HG03442 (cell line): ENCODE results near the gene SCN8A.
"Not testable (repeated sequence)": the region's sequence is repeated elsewhere in the genome, so short reads cannot be mapped to it uniquely, and the experiment has no call there.

Experiments
- ATAC-seq: cut with Tn5 transposase; IDR thresholded peaks from one replicate; pipeline ENCODE4 v1.9.1; 2021; ENCODE audit warnings: mild to moderate bottlenecking, moderate library complexity; ENCODE audit not compliant: unreplicated experiment

The SCN8A gene

DNA sequence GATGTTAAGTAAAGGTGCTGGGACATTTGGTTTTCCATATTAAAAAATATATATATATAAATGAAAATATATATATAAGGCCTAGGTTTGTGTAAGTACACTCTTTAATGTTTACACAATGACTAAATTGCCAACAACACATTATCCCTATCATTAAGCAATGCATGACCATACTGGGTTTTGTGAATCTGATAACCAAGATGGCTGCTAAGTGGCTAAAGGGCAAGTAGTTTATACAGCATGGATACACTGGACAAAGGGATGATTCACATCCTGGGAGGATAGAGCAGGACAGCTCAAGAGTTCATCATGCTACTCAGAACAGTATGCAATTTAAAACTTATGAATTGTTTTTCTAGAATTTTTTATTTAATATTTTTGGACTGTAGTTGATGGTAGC lies 168.1 kb downstream of the SCN8A start:
- no peak for ATAC-seq

DNA sequence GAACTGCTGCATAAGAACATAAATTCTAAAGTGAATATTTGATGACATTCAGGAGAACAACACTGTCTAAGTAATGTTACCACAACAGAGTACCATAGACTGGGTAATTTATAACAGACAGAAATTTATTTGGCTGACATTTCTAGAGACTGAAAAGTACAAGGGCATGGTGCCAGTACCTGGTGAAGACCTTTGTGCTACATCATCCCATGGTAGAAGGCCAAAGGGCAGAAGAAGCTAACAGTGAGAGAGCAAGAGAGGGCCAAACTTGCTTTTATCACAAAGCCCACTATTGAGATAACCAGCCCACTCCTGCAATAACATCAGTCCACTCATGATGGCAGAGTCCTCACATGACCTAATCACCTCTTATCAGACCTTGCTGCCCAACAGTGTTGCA lies 168.7 kb downstream of the SCN8A start:
- ATAC-seq, result no peak

DNA sequence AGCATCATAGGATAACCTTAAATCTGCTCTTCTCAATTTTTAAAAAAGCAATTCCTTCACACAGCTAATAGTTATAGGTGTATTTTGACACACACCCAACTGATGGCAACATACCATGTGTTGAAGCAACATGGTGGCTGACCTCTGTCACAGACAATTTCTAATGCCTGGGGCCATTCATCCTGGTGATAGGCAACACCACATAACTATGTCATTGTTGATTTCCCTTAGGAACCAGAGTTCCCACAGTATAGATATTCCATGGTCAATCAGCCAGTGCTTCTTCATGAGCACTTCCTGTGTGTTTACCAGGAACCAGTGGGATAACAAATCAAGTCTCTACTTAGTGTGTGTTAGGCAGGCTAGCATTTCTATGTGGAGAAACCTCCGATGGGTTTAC lies 169.2 kb downstream of the SCN8A start:
- ATAC-seq, result no peak

DNA sequence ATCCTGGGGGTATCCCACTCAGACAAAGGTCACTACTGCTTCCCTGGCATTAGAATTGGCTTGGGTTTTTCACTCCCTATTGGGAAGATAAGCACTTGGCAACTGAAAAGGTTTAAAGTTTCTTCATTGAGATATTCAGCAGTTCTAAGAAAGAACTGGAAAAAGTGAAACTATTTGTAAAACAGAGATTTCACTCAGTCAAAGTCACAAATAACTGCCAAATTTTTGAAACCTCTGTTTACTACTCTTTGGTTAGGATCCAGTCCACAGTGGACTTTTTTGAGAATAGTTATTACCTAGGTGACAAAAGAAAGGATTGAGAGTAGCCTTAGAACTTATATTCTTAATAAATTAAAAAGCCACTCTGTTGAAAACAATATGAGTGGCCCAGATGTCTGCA lies 172.7 kb downstream of the SCN8A start:
- ATAC-seq, result no peak

DNA sequence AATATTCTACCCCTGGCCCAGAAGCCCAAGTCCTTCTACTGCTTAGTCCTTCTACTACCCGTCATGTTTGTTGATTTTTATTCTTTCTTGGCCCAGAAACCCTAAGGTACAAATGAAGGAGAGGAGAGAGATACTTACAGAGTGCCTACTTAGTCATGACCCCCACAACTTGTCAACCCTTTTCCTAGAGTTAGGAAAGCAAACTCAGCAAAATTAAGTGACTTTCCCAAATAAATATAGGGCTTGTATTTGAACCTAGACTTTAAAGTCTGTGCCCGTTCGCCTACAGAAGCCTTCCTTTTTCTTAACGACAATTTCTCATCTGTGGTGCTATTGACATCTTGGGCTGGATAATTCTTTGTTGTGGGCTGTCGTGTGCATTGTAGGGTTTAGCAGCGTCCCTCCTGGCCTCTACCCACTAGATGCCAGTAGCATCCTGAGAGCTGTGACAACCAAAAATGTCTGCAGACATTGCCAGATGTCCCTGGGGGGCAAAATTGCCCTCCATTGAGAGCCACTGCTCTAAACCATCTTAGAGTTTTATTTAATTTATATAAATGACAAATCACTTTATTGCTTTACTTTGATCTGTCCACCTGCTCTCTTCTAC lies 175.1 kb downstream of the SCN8A start:
- no peak for ATAC-seq

DNA sequence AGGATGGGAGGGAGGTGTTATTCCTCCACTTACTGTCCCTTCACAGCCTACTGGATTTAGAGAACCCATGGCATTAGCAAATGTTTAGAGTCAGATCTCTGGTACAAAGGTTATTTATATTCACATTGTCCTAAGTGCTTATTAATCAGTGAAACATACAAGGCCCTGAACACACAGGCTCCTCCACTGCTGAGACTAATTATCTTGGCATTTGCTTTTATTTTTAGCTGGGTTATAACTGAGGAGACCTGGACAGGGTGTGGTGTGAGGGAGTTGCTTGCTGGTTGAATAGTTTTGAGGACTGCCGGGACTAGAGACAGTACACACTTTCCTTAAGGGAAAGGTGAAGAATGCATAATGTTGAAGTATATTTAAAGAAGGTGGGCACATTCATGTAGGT lies 180.0 kb downstream of the SCN8A start:
- ATAC-seq, result no peak

DNA sequence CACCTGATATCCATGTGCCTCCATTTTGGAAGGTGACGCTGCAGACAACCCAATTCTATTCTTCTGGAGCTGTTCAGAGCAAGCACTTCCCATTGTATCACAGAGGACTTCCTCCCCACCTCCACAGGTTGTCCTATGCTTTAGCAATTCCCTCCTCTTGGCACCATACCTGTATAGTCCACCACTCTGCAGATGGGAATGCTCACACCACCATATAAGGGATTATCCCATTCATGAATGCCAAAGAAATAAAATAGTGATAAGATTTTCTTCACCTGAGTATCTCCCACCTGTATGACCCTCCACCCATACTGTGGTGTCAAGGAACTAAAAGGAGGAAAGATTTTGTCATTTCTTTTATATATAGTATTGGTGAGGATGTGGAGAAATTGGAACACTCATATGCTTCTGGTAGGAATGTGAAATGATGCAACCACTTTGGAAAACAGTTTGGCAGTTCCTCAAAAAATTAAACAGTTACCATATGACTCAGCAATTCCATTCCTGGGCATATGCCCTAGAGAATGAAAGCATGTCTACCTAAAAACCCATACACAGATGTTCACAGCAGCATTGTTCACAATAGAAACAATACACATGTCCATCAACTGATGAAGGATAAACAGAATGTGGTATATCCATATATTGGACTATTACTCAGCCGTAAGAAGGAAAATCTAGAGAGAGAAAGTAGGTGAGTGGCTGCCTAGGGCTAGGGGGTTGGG lies 182.3 kb downstream of the SCN8A start:
- no peak for ATAC-seq

DNA sequence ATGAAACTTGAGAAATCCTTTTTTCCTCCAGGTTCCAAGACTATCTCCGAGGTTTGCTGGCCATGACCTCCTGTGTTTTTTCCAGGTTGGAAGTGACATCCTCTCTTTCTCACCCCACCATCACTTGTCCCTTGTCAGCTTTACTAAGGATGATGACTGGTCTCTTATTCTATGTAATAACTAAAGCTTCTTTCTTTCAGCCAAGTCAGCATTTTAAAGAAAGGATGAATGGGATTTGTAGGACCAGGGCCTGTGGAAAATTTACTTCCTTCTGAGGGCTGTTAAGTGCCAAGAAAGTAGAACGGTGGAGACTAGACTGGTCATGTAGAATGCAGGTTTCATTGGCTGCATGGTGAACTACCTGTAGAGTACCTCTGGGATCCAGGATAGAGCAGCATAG lies 183.9 kb downstream of the SCN8A start:
- ATAC-seq, result no peak

DNA sequence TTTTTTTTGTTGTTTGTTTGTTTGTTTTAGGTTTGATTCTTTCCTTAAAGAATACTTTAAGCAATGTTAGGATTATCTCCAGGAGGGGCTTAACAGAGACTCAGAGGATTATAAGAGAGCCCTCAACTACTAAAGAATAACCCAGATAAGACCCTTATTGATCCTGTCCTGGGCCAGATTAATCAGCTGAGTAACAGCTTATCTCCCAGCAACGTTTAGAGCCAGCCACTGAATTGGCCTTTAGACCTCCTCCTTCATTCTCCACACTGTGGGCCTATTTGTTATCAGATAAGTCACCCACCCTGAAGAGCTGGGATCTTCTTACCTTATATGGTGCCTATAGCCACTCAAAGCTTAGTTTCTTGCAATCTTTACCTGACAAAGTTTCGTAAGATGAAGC lies 186.4 kb downstream of the SCN8A start:
- no peak for ATAC-seq

DNA sequence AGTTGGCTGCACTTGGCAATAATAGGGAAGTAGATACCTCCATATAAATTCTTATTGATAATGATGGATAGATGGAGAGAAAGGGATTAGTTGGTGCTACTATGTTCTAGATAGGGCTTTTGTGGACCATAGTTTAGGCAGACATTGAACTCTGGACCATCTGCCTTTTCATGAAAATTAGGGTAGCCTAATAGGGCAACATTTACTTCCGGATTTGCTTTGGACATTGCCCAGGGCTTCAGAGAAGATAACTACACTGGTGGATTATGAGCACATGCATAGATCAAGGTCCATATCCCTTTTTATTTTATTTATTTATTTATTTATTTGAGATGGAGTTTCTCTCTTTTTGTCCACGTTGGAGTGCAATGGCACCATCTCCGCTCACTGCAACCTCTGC lies 186.9 kb downstream of the SCN8A start:
- no peak for ATAC-seq

DNA sequence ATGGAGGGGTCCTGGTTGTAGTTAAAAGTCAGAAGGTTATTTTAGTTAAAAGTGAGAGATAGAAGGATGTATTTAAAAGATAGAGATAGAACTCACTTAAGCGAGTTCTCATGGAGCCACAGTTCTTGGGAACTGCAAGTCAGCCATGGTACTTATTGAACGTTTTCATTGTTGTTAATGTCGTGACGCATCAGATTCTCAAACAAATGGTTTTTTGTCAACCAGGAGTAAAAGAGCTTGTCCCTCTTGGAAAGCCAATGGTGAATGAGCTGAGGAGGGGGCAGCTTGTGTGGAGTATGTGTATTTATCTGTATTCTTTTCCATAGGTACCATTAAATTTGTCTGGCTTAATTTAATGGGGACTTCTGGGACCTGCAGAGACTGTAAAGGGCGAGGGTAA lies 188.8 kb downstream of the SCN8A start:
- no peak for ATAC-seq

DNA sequence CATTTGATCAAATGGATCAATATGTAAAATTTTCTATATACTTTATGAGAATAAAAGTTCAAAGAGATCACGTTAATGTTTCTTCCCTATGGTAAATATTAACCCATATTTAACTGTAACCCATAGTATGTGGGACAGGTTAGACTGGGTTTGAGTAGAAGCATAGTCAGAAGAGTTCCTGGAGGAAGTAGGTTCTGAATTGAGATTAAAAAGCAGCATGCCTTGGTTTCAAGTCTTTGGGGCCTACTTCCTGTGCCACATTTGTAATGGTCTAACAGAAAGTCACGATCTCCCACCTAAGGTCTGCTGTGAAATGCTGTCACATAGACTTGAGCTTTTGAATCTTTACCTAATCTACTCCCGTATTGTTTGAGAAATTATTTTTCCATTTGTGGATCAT lies 193.7 kb downstream of the SCN8A start:
- ATAC-seq, result no peak

DNA sequence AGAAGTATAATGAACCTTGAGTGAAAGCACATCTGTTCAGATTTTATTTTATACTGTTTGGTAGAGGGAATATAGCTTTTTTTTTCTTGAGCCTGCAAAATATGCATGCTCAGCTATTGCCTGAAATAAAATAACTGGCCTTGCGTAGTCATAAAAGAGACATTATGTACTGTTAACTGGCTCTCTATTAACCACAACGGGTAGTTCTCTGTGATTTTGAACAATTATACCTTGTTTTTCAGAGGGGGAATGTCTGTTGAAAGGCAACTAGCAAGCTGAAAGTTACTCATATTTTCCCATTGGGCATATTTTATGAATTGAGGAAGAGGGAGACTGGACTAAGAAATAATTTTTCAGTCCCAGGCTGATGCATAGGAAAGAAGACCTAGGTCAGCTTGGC lies 194.9 kb downstream of the SCN8A start:
- no peak for ATAC-seq

DNA sequence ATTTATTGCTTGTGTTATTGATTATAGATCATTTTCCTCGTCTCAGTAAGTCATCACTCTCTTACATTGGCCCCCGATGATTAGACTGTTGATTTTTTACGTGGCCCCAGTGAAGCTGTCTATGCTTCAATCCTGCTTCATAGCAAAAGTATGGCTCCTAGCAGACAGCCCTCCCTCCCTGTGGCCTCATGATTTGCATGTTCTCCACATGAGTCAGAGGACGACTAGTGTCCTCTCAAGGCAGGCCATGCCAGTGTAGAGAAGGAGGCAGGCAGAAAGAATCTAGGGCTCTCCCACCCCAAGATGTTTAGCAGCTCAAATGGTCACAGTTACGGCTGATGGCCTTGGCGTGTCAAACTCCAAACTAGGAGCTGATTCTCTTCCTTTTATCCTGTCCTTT lies 197.8 kb downstream of the SCN8A start:
- ATAC-seq, result no peak

DNA sequence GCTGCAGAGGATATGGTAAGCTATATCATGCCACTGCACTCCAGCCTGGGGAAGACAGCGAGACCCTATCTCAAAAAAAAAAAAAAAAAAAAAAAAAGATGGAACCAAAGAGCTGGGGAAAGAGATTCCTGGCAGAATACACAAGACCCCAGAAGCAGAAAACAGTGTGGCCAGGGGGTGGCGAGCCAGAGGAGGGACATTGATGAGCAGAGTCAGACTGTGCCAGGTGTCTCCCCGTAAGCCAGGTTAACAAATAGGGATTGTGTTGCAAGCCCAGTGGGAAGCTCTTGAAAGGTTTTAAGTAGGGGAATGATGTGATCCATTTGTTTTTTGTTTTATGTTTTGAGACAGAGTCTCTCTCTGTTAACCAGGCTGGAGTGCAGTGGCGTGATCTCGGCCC lies 201.4 kb downstream of the SCN8A start:
- no peak for ATAC-seq

DNA sequence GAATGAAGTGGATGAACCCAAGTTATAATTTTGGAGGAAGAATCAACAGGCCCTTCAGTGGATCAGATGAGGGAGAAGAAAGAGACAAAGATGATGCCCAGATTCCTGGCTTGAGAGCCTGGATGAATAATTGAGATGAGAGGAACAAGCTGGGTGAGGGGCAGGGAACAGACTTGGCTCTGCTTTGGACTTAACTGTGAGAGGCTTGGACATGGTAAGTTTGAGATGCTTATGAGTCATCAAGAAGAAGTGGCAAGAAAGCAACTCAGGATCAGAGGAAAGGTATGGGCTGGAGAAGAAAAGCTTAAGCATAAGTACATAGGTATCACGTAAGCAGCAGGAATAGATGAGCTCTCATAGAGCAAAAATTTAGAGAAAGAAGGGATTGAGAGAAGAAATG lies 202.2 kb downstream of the SCN8A start:
- no peak for ATAC-seq

DNA sequence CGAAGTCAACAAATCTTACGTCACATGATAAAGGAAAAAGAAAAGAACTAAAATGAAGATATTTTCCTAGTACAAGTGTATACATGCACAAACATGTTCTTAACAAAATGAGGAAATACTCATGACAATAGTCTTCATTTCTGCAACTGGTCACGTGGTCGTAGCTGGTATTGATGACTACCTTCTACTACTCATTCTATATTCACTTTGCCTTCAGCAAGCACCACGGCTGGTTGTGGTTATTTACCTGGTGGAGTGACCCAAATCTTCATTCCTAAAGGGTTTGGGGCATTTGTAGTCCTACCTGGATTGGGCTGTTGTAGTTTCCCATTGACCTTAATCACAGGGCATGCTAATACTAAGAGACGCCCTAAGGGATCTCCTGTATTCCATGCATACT lies 206.3 kb downstream of the SCN8A start:
- ATAC-seq, result no peak

DNA sequence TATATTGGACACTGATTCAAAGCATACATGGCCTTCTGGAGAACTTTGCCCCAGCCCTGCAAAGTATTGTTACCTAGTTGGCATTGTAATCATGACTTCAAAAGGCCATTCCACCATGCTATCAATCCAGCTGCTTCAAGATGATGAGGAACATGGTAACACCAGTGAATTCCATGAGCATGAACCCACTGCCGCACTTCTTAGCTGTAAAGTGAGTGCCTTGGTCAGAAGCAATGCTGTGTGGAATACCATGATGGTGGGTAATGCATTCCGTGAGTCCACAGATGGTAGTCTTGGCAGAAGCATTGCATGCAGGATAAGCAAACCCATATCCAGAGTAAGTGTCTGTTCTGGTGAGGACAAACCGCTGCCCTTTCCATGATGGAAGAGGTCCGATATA lies 207.0 kb downstream of the SCN8A start:
- ATAC-seq, result not testable (repeated sequence)

DNA sequence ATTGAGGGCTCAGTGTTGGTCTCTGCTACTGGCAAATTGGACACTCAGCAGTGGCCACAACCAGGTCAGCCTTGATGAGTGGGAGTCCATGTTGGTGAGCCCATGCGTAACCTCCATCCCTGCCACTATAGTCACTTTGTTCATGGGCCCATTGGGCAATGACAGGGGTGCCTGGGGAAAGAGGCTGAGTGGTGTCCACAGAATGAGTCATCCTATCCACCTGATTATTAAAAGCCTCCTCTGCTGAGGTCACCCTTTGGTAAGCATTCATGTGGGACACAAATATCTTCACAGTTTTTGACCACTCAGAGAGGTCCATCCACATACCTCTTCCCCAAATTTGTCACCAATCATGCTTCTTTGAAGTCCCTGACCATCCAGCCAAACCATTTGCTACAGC lies 207.5 kb downstream of the SCN8A start:
- no peak for ATAC-seq

DNA sequence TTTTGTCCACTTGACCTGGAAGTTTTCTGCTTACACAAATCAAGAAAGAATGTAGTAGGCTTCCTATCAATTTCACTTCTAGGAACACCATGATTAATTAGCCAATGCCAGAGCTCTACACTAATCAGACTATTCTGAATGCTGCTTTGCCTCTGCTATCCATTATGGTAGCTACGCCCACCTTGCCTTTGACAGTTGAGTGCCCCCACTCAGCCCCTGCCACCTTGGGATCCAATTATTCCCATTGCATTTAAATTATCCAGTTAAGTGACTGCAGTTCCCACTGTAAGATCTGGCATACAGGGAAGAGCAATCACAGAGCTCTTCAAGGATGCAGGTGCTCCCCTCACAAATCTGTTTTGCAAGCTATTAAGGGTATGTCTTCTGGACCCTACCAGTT lies 210.0 kb downstream of the SCN8A start:
- no peak for ATAC-seq

DNA sequence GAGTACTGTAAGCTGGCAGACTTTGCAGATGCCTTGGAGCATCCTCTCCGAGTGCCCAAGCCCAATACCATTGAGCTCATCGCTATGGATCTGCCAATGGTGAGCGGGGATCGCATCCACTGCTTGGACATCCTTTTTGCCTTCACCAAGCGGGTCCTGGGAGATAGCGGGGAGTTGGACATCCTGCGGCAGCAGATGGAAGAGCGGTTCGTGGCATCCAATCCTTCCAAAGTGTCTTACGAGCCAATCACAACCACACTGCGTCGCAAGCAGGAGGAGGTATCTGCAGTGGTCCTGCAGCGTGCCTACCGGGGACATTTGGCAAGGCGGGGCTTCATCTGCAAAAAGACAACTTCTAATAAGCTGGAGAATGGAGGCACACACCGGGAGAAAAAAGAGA lies 215.9 kb downstream of the SCN8A start:
- no peak for ATAC-seq

DNA sequence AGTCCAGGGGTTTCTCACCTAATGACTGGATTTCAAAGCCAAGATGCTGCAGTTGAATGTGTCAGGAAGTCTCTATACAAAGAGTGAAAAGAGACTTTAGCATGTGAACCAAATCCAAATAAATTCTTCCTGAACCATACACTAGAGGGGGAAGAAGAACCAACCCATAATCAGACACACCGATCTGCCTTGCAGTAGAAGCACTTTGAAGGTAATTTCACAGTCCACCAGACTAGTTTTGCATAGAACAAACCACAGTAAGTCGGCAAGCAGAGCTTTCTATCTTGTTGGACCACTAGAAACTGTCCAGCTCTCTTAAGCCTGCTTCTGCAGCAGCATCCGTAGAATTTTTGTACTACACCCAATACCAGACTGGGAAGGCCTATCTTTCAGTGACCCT lies 218.2 kb downstream of the SCN8A start:
- ATAC-seq, result no peak
